ENCODE results near the gene IGFBP1. TPM values are rescaled to one million over a fixed set of nuclear protein-coding genes. Genes with fewer than 3 reads are reported as not detected.
A peak's percentile ranks its signal among the peaks of the same experiment; 100 is the strongest.

Gene IGFBP1
- total and polyA plus RNA-seq, 2 of the 13 experiments (the other 11 are each of a cell fraction or from before 2014, with no cell fraction given) = 5.4 to 885 TPM

DNA sequence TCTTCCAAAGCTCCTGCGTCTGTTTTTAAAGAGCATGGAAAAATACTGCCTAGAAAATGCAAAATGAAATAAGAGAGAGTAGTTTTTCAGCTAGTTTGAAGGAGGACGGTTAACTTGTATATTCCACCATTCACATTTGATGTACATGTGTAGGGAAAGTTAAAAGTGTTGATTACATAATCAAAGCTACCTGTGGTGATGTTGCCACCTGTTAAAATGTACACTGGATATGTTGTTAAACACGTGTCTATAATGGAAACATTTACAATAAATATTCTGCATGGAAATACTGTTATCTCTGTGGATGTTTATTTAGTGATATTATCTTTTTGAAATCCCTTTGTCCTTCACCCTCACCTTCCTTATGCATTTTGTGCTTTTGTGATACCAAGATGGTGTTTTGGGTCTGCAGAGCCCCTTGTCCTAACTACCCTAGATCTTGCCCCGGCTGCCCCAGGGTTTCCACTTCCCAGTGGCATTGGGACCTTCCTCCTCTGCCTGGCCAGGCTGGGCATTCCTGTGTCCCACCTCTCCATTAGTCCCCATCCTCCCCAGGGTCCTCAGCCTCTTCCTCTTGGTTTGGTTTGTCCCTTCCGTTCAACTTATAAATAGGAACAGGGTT, 5.2 kb downstream of the IGFBP1 start (continued):
- TF ChIP-seq, protein P1, sequence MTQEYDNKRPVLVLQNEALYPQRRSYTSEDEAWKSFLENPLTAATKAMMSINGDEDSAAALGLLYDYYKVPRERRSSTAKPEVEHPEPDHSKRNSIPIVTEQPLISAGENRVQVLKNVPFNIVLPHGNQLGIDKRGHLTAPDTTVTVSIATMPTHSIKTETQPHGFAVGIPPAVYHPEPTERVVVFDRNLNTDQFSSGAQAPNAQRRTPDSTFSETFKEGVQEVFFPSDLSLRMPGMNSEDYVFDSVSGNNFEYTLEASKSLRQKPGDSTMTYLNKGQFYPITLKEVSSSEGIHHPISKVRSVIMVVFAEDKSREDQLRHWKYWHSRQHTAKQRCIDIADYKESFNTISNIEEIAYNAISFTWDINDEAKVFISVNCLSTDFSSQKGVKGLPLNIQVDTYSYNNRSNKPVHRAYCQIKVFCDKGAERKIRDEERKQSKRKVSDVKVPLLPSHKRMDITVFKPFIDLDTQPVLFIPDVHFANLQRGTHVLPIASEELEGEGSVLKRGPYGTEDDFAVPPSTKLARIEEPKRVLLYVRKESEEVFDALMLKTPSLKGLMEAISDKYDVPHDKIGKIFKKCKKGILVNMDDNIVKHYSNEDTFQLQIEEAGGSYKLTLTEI (CRISPR knock-in tag; conservative IDR thresholded peaks at IDR 0.05) = no peak
- no peak for TF ChIP-seq MZF1 (CRISPR knock-in tag; IDR thresholded peaks at IDR 0.05; ENCODE audit: borderline replicate concordance)
- peak; percentile 82 for TF ChIP-seq GATA4 (IDR thresholded peaks at IDR 0.05; ENCODE audit: borderline replicate concordance, low read depth)
- no peak for TF ChIP-seq MTF2 (CRISPR knock-in tag; IDR thresholded peaks at IDR 0.05; ENCODE audit: borderline replicate concordance)
- TF ChIP-seq, protein P2, sequence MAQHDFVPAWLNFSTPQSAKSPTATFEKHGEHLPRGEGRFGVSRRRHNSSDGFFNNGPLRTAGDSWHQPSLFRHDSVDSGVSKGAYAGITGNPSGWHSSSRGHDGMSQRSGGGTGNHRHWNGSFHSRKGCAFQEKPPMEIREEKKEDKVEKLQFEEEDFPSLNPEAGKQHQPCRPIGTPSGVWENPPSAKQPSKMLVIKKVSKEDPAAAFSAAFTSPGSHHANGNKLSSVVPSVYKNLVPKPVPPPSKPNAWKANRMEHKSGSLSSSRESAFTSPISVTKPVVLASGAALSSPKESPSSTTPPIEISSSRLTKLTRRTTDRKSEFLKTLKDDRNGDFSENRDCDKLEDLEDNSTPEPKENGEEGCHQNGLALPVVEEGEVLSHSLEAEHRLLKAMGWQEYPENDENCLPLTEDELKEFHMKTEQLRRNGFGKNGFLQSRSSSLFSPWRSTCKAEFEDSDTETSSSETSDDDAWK (CRISPR knock-in tag; IDR thresholded peaks at IDR 0.05) = no peak
- TF ChIP-seq, protein P3, sequence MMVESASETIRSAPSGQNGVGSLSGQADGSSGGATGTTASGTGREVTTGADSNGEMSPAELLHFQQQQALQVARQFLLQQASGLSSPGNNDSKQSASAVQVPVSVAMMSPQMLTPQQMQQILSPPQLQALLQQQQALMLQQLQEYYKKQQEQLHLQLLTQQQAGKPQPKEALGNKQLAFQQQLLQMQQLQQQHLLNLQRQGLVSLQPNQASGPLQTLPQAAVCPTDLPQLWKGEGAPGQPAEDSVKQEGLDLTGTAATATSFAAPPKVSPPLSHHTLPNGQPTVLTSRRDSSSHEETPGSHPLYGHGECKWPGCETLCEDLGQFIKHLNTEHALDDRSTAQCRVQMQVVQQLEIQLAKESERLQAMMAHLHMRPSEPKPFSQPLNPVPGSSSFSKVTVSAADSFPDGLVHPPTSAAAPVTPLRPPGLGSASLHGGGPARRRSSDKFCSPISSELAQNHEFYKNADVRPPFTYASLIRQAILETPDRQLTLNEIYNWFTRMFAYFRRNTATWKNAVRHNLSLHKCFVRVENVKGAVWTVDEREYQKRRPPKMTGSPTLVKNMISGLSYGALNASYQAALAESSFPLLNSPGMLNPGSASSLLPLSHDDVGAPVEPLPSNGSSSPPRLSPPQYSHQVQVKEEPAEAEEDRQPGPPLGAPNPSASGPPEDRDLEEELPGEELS (CRISPR knock-in tag; IDR thresholded peaks at IDR 0.05) = peak; percentile 38
- no peak for TF ChIP-seq SRF (IDR thresholded peaks at IDR 0.05; ENCODE audit: low read depth, low read length)
- TF ChIP-seq, protein P4, sequence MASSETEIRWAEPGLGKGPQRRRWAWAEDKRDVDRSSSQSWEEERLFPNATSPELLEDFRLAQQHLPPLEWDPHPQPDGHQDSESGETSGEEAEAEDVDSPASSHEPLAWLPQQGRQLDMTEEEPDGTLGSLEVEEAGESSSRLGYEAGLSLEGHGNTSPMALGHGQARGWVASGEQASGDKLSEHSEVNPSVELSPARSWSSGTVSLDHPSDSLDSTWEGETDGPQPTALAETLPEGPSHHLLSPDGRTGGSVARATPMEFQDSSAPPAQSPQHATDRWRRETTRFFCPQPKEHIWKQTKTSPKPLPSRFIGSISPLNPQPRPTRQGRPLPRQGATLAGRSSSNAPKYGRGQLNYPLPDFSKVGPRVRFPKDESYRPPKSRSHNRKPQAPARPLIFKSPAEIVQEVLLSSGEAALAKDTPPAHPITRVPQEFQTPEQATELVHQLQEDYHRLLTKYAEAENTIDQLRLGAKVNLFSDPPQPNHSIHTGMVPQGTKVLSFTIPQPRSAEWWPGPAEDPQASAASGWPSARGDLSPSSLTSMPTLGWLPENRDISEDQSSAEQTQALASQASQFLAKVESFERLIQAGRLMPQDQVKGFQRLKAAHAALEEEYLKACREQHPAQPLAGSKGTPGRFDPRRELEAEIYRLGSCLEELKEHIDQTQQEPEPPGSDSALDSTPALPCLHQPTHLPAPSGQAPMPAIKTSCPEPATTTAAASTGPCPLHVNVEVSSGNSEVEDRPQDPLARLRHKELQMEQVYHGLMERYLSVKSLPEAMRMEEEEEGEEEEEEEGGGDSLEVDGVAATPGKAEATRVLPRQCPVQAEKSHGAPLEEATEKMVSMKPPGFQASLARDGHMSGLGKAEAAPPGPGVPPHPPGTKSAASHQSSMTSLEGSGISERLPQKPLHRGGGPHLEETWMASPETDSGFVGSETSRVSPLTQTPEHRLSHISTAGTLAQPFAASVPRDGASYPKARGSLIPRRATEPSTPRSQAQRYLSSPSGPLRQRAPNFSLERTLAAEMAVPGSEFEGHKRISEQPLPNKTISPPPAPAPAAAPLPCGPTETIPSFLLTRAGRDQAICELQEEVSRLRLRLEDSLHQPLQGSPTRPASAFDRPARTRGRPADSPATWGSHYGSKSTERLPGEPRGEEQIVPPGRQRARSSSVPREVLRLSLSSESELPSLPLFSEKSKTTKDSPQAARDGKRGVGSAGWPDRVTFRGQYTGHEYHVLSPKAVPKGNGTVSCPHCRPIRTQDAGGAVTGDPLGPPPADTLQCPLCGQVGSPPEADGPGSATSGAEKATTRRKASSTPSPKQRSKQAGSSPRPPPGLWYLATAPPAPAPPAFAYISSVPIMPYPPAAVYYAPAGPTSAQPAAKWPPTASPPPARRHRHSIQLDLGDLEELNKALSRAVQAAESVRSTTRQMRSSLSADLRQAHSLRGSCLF (CRISPR knock-in tag; IDR thresholded peaks at IDR 0.05; ENCODE audit: borderline replicate concordance) = peak; percentile 61; the same call in 1 of the 2 replicates
- no peak for TF ChIP-seq ONECUT2 (CRISPR knock-in tag; IDR thresholded peaks at IDR 0.05)
- TF ChIP-seq SKI (IDR thresholded peaks at IDR 0.05; ENCODE audit: partially characterized antibody) = no peak
- TF ChIP-seq, protein P5, sequence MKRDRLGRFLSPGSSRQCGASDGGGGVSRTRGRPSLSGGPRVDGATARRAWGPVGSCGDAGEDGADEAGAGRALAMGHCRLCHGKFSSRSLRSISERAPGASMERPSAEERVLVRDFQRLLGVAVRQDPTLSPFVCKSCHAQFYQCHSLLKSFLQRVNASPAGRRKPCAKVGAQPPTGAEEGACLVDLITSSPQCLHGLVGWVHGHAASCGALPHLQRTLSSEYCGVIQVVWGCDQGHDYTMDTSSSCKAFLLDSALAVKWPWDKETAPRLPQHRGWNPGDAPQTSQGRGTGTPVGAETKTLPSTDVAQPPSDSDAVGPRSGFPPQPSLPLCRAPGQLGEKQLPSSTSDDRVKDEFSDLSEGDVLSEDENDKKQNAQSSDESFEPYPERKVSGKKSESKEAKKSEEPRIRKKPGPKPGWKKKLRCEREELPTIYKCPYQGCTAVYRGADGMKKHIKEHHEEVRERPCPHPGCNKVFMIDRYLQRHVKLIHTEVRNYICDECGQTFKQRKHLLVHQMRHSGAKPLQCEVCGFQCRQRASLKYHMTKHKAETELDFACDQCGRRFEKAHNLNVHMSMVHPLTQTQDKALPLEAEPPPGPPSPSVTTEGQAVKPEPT (CRISPR knock-in tag; IDR thresholded peaks at IDR 0.05; ENCODE audit: low read depth) = no peak
- TF ChIP-seq ZNF44 (CRISPR knock-in tag; IDR thresholded peaks at IDR 0.05) = no peak
- TF ChIP-seq POLR2G (IDR thresholded peaks at IDR 0.05; ENCODE audit: low read depth, low read length) = no peak
- no peak for TF ChIP-seq TAF15 (IDR thresholded peaks at IDR 0.05; ENCODE audit: low read depth, low read length, poor library complexity, severe bottlenecking)
- no peak for TF ChIP-seq MAFG (CRISPR knock-in tag; IDR thresholded peaks at IDR 0.05)
- no peak for TF ChIP-seq EZH2 (conservative IDR thresholded peaks at IDR 0.05; ENCODE audit: low read depth, low read length)
- no peak; the same call in 1 of the 2 replicates for TF ChIP-seq ZNF12 (CRISPR knock-in tag; IDR thresholded peaks at IDR 0.05)

Data from HepG2 (cell line).